GM20000 (cell line): ENCODE measurements around the gene DGKA.

Experiments used
- DNase-seq: peaks from one replicate; pipeline ENCODE4 v3.0.0; 2012; ENCODE audit warnings: low spot score
- CTCF ChIP-seq: IDR thresholded peaks from 2 replicates; pipeline ENCODE4 v1.5.1; 2012; ENCODE audit warnings: mild to moderate bottlenecking, control low read depth; ENCODE audit errors: extremely low read depth, missing control alignments

The DGKA gene

GRCh38 chr12:55932551-55932910 lies 1.6 kb downstream of the DGKA start:
- peak; percentile 61 for DNase-seq
- no peak for TF ChIP-seq CTCF

DNA sequence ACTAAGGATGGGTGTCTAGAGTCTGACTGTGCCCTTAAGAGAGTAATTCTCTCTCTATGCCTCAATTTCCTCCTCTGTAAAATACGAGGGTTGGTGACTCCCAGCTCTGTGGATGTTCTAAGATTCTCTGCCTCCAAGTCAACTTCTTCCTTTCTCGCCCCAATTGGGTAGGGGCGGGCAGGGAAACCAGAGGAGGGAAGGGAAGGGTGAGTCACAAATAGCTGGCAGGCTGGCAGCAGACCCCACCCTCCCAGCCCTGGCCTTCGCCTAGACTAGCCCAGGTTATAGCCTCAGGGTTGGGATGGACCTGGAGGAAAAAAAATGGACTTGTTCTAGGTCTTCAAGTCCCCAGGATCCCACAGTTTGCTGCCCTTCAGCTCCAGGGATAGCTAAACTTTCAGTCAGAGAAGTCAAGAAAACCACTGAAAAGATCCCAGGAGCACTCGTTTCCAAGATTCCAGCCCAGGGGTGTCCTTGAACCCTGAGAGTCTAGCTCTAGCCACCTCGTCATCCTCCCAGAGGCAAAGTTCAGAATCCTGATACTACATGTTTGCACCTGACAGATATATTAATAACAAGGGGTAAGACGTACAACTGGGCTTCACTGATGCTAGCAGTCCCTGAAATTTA lies 2.3 kb downstream of the DGKA start:
- TF ChIP-seq CTCF = no peak
- no peak for DNase-seq

DNA sequence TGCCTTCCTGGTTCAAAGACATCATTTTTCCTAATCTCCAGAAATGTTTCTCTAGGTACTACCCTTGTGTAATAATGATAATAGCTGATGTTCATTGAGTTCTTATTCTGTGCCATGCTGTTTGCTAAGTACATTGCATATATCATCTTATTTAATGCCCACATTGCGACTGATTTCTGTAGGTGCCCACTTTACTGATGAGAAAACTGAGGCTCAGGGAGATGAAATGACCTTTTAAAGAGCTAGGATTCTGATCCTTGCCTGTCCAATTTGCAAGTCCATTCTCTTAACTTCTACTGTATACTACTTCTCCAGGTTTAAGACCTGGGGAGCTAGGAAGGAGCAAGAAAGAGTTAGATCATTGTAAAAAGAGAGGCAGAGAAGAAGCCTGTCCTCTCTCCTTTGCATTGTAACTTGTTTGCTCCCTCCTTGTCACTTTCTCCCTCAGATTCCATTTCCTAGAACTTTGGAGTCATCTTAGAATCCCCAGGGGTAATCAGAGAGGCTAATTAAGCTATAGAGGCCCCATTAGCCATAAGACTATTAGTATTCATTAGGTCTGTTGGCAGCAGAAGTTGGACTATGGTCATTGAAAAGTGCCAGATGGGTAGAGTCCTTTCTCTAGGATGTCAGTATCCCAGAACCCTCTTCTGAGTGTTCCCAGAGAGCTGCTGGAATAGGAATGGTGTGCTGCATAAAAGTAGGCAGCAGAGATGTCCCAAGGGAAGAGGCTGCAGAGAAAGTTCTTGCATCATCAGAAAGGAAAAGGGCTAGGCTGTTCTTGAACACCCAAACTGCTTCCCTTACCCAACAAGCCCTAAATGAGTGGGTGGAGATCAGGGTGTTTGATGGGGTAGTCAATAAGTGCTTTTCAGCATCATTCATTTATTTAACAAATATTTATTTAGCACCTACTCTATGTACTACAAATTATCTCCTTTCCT lies 3.1 kb downstream of the DGKA start:
- no peak for TF ChIP-seq CTCF
- DNase-seq = no peak

DNA sequence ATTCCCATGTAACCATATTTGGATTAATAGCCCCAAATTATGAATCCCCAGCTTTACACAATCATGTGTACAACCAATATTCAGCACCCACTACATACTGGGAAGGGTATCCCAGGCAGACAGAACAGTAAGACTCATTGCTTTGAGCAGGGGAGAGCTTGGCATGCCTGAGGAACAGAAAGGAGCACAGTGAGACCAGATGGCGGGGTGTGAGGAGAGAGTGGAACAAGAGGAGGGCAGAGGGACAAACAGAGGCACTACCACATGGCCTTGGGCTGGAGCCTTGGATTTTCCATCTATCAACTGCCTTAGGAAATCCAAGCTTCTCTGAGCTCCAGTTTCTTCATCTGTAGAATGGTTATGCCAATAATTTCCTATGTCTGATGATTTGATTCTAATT lies 3.8 kb downstream of the DGKA start:
- DNase-seq = no peak
- no peak for TF ChIP-seq CTCF

GRCh38 chr12:55935738-55936151 lies 4.8 kb downstream of the DGKA start:
- DNase-seq = no peak
- TF ChIP-seq CTCF = no peak

- no peak for TF ChIP-seq CTCF
- DNase-seq = no peak
Measured at GRCh38 chr12:55937981-55938380, 7.0 kb downstream of the DGKA start.

DNA sequence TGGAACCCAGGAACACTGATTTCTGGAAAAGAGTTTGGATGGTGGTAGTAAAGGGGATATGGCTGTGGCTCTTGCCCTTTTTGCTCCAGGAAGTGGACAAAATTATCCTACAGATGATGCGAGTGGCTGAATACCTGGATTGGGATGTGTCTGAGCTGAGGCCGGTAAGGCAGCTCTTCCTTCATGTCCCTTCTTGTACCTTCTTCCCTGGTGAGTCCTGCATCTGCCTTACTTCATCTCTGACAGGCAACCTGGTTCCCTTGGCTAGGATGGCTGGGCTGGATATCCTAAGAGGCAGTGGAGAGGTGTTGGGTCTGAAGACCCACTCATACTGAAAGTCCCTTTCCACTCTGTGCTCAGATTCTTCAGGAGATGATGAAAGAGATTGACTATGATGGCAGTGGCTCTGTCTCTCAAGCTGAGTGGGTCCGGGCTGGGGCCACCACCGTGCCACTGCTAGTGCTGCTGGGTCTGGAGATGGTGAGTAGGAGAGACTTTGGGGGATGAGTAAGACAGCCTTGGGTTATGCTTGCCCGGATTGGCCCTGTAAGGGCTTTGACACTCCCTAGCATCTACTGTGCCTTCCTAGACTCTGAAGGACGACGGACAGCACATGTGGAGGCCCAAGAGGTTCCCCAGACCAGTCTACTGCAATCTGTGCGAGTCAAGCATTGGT lies 8.0 kb downstream of the DGKA start:
- no peak for TF ChIP-seq CTCF
- no peak for DNase-seq
